ENCODE results near the gene FHIT. TPM values are rescaled to one million over a fixed set of nuclear protein-coding genes. Genes with fewer than 3 reads are reported as not detected.

The FHIT gene
- total RNA-seq, 1 donor from 2014 or later = 22.6 TPM

GRCh38 chr3:60167186-60167585 is 1084.1 kb downstream of the FHIT start:
- Mint-ChIP-seq H3K36me3 (ENCODE audit: low read depth) (no peaks in the 10 kb centered on the region), H3K4me1 (ENCODE audit: low read depth) (peaks cover 10% of the 10 kb centered on the region), H3K27ac (no peak overlapping the region), H3K27me3 (ENCODE audit: insufficient read depth) (no peaks in the 10 kb centered on the region), H3K9me3 (no peaks in the 10 kb centered on the region), H3K4me3 (no peak overlapping the region)
- no peak for DNase-seq (ENCODE audit: low spot score)
- intact Hi-C loops (cut with micrococcal nuclease) = no loop called here

GRCh38 chr3:60160822-60161748 is 1090.2 kb downstream of the FHIT start:
- Mint-ChIP-seq H3K4me3 (no peak overlapping the region), H3K36me3 (ENCODE audit: low read depth) (peaks cover 2% of the 10 kb centered on the region), H3K27me3 (ENCODE audit: insufficient read depth) (no peaks in the 10 kb centered on the region), H3K9me3 (no peaks in the 10 kb centered on the region), H3K4me1 (ENCODE audit: low read depth) (peaks cover 10% of the 10 kb centered on the region), H3K27ac (no peak overlapping the region)
- intact Hi-C loops (cut with micrococcal nuclease) = no loop called here
- DNase-seq (ENCODE audit: low spot score) = no peak

GRCh38 chr3:60160111-60160821 is 1091.0 kb downstream of the FHIT start:
- Mint-ChIP-seq H3K4me1 (ENCODE audit: low read depth) (peaks cover 10% of the 10 kb centered on the region), H3K36me3 (ENCODE audit: low read depth) (peaks cover 2% of the 10 kb centered on the region), H3K27ac (no peak overlapping the region), H3K9me3 (no peaks in the 10 kb centered on the region), H3K27me3 (ENCODE audit: insufficient read depth) (no peaks in the 10 kb centered on the region), H3K4me3 (no peak overlapping the region)
- intact Hi-C loops (cut with micrococcal nuclease) = no loop called here
- DNase-seq (ENCODE audit: low spot score) = no peak

GRCh38 chr3:60158035-60158434 is 1093.2 kb downstream of the FHIT start:
- intact Hi-C loops (cut with micrococcal nuclease) = no loop called here
- no peak overlapping the region for H3K4me3 Mint-ChIP-seq
- no peak for DNase-seq (ENCODE audit: low spot score)
- H3K4me1 Mint-ChIP-seq (ENCODE audit: low read depth) = peaks cover 10% of the 10 kb centered on the region
- H3K27me3 Mint-ChIP-seq (ENCODE audit: insufficient read depth) = no peaks in the 10 kb centered on the region
- H3K27ac Mint-ChIP-seq = no peak overlapping the region
- H3K36me3 Mint-ChIP-seq (ENCODE audit: low read depth) = peaks cover 2% of the 10 kb centered on the region
- no peaks in the 10 kb centered on the region for H3K9me3 Mint-ChIP-seq

- Mint-ChIP-seq H3K27ac (no peak overlapping the region), H3K4me1 (ENCODE audit: low read depth) (peaks cover 6% of the 10 kb centered on the region), H3K36me3 (ENCODE audit: low read depth) (peaks cover 2% of the 10 kb centered on the region), H3K4me3 (no peak overlapping the region), H3K27me3 (ENCODE audit: insufficient read depth) (no peaks in the 10 kb centered on the region), H3K9me3 (no peaks in the 10 kb centered on the region)
- DNase-seq (ENCODE audit: low spot score) = no peak
- intact Hi-C loops (cut with micrococcal nuclease) = no loop called here
Observed at GRCh38 chr3:60154011-60154410, 1097.2 kb downstream of the FHIT start.

GRCh38 chr3:60153221-60153999 is 1097.8 kb downstream of the FHIT start:
- Mint-ChIP-seq H3K4me3 (no peak overlapping the region), H3K36me3 (ENCODE audit: low read depth) (peaks cover 2% of the 10 kb centered on the region), H3K27me3 (ENCODE audit: insufficient read depth) (no peaks in the 10 kb centered on the region), H3K9me3 (no peaks in the 10 kb centered on the region), H3K4me1 (ENCODE audit: low read depth) (peaks cover 6% of the 10 kb centered on the region), H3K27ac (no peak overlapping the region)
- DNase-seq (ENCODE audit: low spot score) = no peak
- intact Hi-C loops (cut with micrococcal nuclease) = no loop called here

- Mint-ChIP-seq H3K9me3 (no peaks in the 10 kb centered on the region), H3K4me1 (ENCODE audit: low read depth) (peaks cover 10% of the 10 kb centered on the region), H3K4me3 (no peak overlapping the region), H3K36me3 (ENCODE audit: low read depth) (peaks cover 2% of the 10 kb centered on the region), H3K27ac (no peak overlapping the region), H3K27me3 (ENCODE audit: insufficient read depth) (no peaks in the 10 kb centered on the region)
- no peak for DNase-seq (ENCODE audit: low spot score)
- intact Hi-C loops (cut with micrococcal nuclease) = no loop called here
Observed at GRCh38 chr3:60149501-60149900, 1101.8 kb downstream of the FHIT start.

- Mint-ChIP-seq H3K9me3 (no peaks in the 10 kb centered on the region), H3K27ac (no peak overlapping the region), H3K27me3 (ENCODE audit: insufficient read depth) (no peaks in the 10 kb centered on the region), H3K4me1 (ENCODE audit: low read depth) (peaks cover 10% of the 10 kb centered on the region), H3K36me3 (ENCODE audit: low read depth) (peaks cover 2% of the 10 kb centered on the region), H3K4me3 (no peak overlapping the region)
- DNase-seq (ENCODE audit: low spot score) = no peak
- intact Hi-C loops (cut with micrococcal nuclease) = no loop called here
Observed at GRCh38 chr3:60147249-60147950, 1103.9 kb downstream of the FHIT start.

GRCh38 chr3:60146121-60146520 is 1105.1 kb downstream of the FHIT start:
- H3K27ac Mint-ChIP-seq = no peak overlapping the region
- no peak overlapping the region for H3K4me3 Mint-ChIP-seq
- intact Hi-C loops (cut with micrococcal nuclease) = no loop called here

GRCh38 chr3:60144071-60144470 is 1107.2 kb downstream of the FHIT start:
- no peak for DNase-seq (ENCODE audit: low spot score)
- H3K4me1 Mint-ChIP-seq (ENCODE audit: low read depth) = peaks cover 10% of the 10 kb centered on the region
- H3K27ac Mint-ChIP-seq = no peak overlapping the region
- no peak overlapping the region for H3K4me3 Mint-ChIP-seq
- intact Hi-C loops (cut with micrococcal nuclease) = no loop called here
- no peaks in the 10 kb centered on the region for H3K9me3 Mint-ChIP-seq
- no peaks in the 10 kb centered on the region for H3K27me3 Mint-ChIP-seq (ENCODE audit: insufficient read depth)
- H3K36me3 Mint-ChIP-seq (ENCODE audit: low read depth) = no peaks in the 10 kb centered on the region

More at GRCh38 chr3:60146121-60146520, 1105.1 kb downstream of the FHIT start:
- peaks cover 10% of the 10 kb centered on the region for H3K4me1 Mint-ChIP-seq (ENCODE audit: low read depth)
- no peaks in the 10 kb centered on the region for H3K9me3 Mint-ChIP-seq
- H3K27me3 Mint-ChIP-seq (ENCODE audit: insufficient read depth) = no peaks in the 10 kb centered on the region
- DNase-seq (ENCODE audit: low spot score) = no peak
- no peaks in the 10 kb centered on the region for H3K36me3 Mint-ChIP-seq (ENCODE audit: low read depth)

GRCh38 chr3:60142009-60142408 is 1109.2 kb downstream of the FHIT start:
- DNase-seq (ENCODE audit: low spot score) = no peak
- peaks cover 2% of the 10 kb centered on the region for H3K4me1 Mint-ChIP-seq (ENCODE audit: low read depth)
- no peak overlapping the region for H3K27ac Mint-ChIP-seq
- no peaks in the 10 kb centered on the region for H3K27me3 Mint-ChIP-seq (ENCODE audit: insufficient read depth)
- no peaks in the 10 kb centered on the region for H3K36me3 Mint-ChIP-seq (ENCODE audit: low read depth)
- intact Hi-C loops (cut with micrococcal nuclease) = no loop called here
- H3K4me3 Mint-ChIP-seq = no peak overlapping the region
- H3K9me3 Mint-ChIP-seq = no peaks in the 10 kb centered on the region

- no peak overlapping the region for H3K27ac Mint-ChIP-seq
- H3K27me3 Mint-ChIP-seq (ENCODE audit: insufficient read depth) = no peaks in the 10 kb centered on the region
- H3K4me1 Mint-ChIP-seq (ENCODE audit: low read depth) = no peaks in the 10 kb centered on the region
- intact Hi-C loops (cut with micrococcal nuclease) = no loop called here
- H3K9me3 Mint-ChIP-seq = no peaks in the 10 kb centered on the region
- no peaks in the 10 kb centered on the region for H3K36me3 Mint-ChIP-seq (ENCODE audit: low read depth)
- DNase-seq (ENCODE audit: low spot score) = no peak
- H3K4me3 Mint-ChIP-seq = no peak overlapping the region
Observed at GRCh38 chr3:60140160-60140559, 1111.1 kb downstream of the FHIT start.
